ENCODE results near the gene CD55. TPM values are rescaled to one million over a fixed set of nuclear protein-coding genes. Genes with fewer than 3 reads are reported as not detected.

CD55 gene
- total RNA-seq, 4 donors from 2014 or later, result 27.2 to 224 (median 59.5) TPM

GRCh38 chr1:207342332-207342731, 20.9 kb downstream of the CD55 start:
- Histone ChIP-seq H3K4me1 (no peaks in the 10 kb centered on the region), H3K36me3 (no peaks in the 10 kb centered on the region), H3K4me3 (no peak overlapping the region), H3K9me3 (no peaks in the 10 kb centered on the region), H3K27me3 (no peaks in the 10 kb centered on the region), H3K27ac (no peak overlapping the region)
- TF ChIP-seq POLR2A (IDR thresholded peaks at IDR 0.05) (no peak), CTCF (IDR thresholded peaks at IDR 0.05) (no peak)
- intact Hi-C loops (cut with DNase I; ENCODE audit: low total_unique reads), result no loop called here
- DNase-seq, result no peak

GRCh38 chr1:207343675-207344074, 22.2 kb downstream of the CD55 start:
- Histone ChIP-seq H3K9me3 (no peaks in the 10 kb centered on the region), H3K27me3 (no peaks in the 10 kb centered on the region), H3K4me3 (no peak overlapping the region), H3K4me1 (no peaks in the 10 kb centered on the region), H3K36me3 (no peaks in the 10 kb centered on the region), H3K27ac (no peak overlapping the region)
- TF ChIP-seq CTCF (IDR thresholded peaks at IDR 0.05), result no peak
- no peak for TF ChIP-seq POLR2A (IDR thresholded peaks at IDR 0.05)
- no peak for DNase-seq
- intact Hi-C loops (cut with DNase I; ENCODE audit: low total_unique reads), result no loop called here

GRCh38 chr1:207344221-207344620, 22.7 kb downstream of the CD55 start:
- no peak overlapping the region for H3K27ac ChIP-seq
- H3K36me3 ChIP-seq, result no peaks in the 10 kb centered on the region
- TF ChIP-seq POLR2A (IDR thresholded peaks at IDR 0.05) (no peak), CTCF (IDR thresholded peaks at IDR 0.05) (no peak)
- intact Hi-C loops (cut with DNase I; ENCODE audit: low total_unique reads), result no loop called here
- no peak for DNase-seq
- H3K27me3 ChIP-seq, result no peaks in the 10 kb centered on the region
- no peak overlapping the region for H3K4me3 ChIP-seq
- peaks cover 0 to 4% of the 10 kb centered on the region in 2 donors for H3K9me3 ChIP-seq
- H3K4me1 ChIP-seq, result no peaks in the 10 kb centered on the region

GRCh38 chr1:207345644-207346477, 24.4 kb downstream of the CD55 start:
- H3K36me3 ChIP-seq, result no peaks in the 10 kb centered on the region
- H3K27ac ChIP-seq, result no peak overlapping the region

More at GRCh38 chr1:207345644-207346477, 24.4 kb downstream of the CD55 start:
- Histone ChIP-seq H3K27me3 (no peaks in the 10 kb centered on the region), H3K4me1 (no peaks in the 10 kb centered on the region), H3K4me3 (no peak overlapping the region), H3K9me3 (peaks cover 0 to 4% of the 10 kb centered on the region in 2 donors)
- TF ChIP-seq CTCF (IDR thresholded peaks at IDR 0.05) (no peak), POLR2A (IDR thresholded peaks at IDR 0.05) (no peak)
- intact Hi-C loops (cut with DNase I; ENCODE audit: low total_unique reads), result no loop called here
- DNase-seq, result no peak
